Measurements from ENCODE around the gene MUS81. TPM values are rescaled to one million over a fixed set of nuclear protein-coding genes. Genes with fewer than 3 reads are reported as not detected.

Gene MUS81
- total and polyA plus RNA-seq, 9 of the 15 experiments (the other 6 are each of a cell fraction or from before 2014, with no cell fraction given) = 13.4 to 118 (median 53.7) TPM

DNA sequence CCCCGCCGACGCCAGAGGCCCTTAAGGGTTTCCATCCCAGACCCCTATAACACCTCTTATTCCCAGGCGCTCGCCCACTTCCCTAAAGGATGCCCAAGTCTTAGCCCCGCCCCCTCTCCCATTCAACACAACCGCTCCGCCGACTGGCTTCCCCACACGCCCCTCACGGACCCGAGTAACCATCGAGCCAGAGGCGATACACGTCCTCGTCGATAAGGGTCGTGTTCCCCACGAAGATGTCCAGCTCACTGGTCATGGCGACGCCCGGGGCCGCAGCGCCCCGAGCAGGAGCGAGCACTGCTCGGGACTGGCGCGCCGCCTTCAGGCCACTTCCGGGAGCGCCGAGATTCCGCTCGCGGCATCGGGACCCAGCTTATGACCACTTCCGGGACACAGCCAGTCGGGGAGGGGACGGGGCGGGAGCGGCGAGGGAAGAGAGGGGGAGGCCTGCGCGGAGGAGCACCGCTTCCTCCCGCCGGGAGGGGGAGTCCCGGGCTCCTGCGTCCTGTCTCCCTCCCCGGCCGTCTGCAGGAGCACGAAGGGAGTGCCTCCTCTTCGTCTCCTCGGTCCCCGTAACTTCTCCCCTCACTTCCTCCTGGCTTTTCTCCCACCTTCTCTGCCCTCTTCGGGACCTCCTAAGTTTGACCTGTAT lies 28.1 kb downstream of the MUS81 start, which contains the start of gene FIBP (continued):
- TF ChIP-seq TOE1 (IDR thresholded peaks at IDR 0.05; ENCODE audit: borderline replicate concordance) = peak; percentile 72; the same call in 1 of the 2 replicates
- no peak for TF ChIP-seq TOE1 (CRISPR knock-in tag; IDR thresholded peaks at IDR 0.05; ENCODE audit: borderline replicate concordance, low read depth)
- TF ChIP-seq YBX1 (IDR thresholded peaks at IDR 0.05) = no peak
- no peak for TF ChIP-seq FOXJ3 (CRISPR knock-in tag; IDR thresholded peaks at IDR 0.05)
- TF ChIP-seq, protein P1, sequence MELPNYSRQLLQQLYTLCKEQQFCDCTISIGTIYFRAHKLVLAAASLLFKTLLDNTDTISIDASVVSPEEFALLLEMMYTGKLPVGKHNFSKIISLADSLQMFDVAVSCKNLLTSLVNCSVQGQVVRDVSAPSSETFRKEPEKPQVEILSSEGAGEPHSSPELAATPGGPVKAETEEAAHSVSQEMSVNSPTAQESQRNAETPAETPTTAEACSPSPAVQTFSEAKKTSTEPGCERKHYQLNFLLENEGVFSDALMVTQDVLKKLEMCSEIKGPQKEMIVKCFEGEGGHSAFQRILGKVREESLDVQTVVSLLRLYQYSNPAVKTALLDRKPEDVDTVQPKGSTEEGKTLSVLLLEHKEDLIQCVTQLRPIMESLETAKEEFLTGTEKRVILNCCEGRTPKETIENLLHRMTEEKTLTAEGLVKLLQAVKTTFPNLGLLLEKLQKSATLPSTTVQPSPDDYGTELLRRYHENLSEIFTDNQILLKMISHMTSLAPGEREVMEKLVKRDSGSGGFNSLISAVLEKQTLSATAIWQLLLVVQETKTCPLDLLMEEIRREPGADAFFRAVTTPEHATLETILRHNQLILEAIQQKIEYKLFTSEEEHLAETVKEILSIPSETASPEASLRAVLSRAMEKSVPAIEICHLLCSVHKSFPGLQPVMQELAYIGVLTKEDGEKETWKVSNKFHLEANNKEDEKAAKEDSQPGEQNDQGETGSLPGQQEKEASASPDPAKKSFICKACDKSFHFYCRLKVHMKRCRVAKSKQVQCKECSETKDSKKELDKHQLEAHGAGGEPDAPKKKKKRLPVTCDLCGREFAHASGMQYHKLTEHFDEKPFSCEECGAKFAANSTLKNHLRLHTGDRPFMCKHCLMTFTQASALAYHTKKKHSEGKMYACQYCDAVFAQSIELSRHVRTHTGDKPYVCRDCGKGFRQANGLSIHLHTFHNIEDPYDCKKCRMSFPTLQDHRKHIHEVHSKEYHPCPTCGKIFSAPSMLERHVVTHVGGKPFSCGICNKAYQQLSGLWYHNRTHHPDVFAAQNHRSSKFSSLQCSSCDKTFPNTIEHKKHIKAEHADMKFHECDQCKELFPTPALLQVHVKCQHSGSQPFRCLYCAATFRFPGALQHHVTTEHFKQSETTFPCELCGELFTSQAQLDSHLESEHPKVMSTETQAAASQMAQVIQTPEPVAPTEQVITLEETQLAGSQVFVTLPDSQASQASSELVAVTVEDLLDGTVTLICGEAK (IDR thresholded peaks at IDR 0.05) = peak; percentile 96
- TF ChIP-seq, protein P1 (CRISPR knock-in tag; IDR thresholded peaks at IDR 0.05) = no peak
- TF ChIP-seq, protein P2, sequence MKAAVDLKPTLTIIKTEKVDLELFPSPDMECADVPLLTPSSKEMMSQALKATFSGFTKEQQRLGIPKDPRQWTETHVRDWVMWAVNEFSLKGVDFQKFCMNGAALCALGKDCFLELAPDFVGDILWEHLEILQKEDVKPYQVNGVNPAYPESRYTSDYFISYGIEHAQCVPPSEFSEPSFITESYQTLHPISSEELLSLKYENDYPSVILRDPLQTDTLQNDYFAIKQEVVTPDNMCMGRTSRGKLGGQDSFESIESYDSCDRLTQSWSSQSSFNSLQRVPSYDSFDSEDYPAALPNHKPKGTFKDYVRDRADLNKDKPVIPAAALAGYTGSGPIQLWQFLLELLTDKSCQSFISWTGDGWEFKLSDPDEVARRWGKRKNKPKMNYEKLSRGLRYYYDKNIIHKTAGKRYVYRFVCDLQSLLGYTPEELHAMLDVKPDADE (conservative IDR thresholded peaks at IDR 0.05; ENCODE audit: control insufficient read depth, low read depth, low read length) = peak; percentile 62
- TF ChIP-seq TSC22D4 (tag; IDR thresholded peaks at IDR 0.05) = no peak
- TF ChIP-seq, protein P3, sequence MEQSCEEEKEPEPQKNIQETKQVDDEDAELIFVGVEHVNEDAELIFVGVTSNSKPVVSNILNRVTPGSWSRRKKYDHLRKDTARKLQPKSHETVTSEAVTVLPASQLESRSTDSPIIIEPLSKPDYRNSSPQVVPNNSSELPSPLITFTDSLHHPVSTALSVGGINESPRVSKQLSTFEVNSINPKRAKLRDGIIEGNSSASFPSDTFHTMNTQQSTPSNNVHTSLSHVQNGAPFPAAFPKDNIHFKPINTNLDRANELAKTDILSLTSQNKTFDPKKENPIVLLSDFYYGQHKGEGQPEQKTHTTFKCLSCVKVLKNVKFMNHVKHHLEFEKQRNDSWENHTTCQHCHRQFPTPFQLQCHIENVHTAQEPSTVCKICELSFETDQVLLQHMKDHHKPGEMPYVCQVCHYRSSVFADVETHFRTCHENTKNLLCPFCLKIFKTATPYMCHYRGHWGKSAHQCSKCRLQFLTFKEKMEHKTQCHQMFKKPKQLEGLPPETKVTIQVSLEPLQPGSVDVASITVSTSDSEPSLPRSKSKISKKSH (CRISPR knock-in tag; IDR thresholded peaks at IDR 0.05) = no peak
- TF ChIP-seq BRD4 (IDR thresholded peaks at IDR 0.05) = no peak
- TF ChIP-seq GABPB1 (CRISPR knock-in tag; IDR thresholded peaks at IDR 0.05) = peak; percentile 98
- no peak for TF ChIP-seq ZNF134 (CRISPR knock-in tag; conservative IDR thresholded peaks at IDR 0.05)
- TF ChIP-seq PHF21A (IDR thresholded peaks at IDR 0.05; ENCODE audit: borderline replicate concordance, low read depth) = peak; percentile 58; the same call in 1 of the 2 replicates
- TF ChIP-seq SMAD3 (CRISPR knock-in tag; conservative IDR thresholded peaks at IDR 0.05) = no peak
- no peak for TF ChIP-seq HNRNPUL1 (IDR thresholded peaks at IDR 0.05; ENCODE audit: low read length)
- TF ChIP-seq, protein P4, sequence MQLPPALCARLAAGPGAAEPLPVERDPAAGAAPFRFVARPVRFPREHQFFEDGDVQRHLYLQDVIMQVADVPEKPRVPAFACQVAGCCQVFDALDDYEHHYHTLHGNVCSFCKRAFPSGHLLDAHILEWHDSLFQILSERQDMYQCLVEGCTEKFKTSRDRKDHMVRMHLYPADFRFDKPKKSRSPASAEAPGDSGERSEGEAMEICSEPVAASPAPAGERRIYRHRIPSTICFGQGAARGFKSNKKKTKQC (CRISPR knock-in tag; IDR thresholded peaks at IDR 0.05) = peak; percentile 58; the same call in 1 of the 2 replicates
